H9 (cell line): ENCODE measurements around the gene SPRR3. TPM values are rescaled to one million over a fixed set of nuclear protein-coding genes. Genes with fewer than 3 reads are reported as not detected.

Source experiments
- DNase-seq: peaks from one replicate; pipeline ENCODE4 v3.0.0-alpha.2; 2017
- H2AFZ ChIP-seq: one replicate; pipeline ENCODE4 v1.6.1; 2013; ENCODE audit warnings: mild to moderate bottlenecking, low read length, control low read depth, moderate library complexity
- H2AK5ac ChIP-seq: 2 replicates; pipeline ENCODE4 v1.6.1; 2013; ENCODE audit warnings: low read length, control low read depth, mixed read lengths; ENCODE audit not compliant: insufficient read length
- H2BK120ac ChIP-seq: one replicate; pipeline ENCODE4 v1.6.1; 2013; ENCODE audit warnings: low read depth, mild to moderate bottlenecking, low read length, control low read depth, inconsistent platforms; ENCODE audit not compliant: poor library complexity, severe bottlenecking
- H2BK12ac ChIP-seq: 2 replicates; pipeline ENCODE4 v1.6.1; 2013; ENCODE audit warnings: low read length, control low read depth, mixed read lengths, low read depth; ENCODE audit not compliant: insufficient read length
- H2BK15ac ChIP-seq: 2 replicates; pipeline ENCODE4 v1.6.1; 2013; ENCODE audit warnings: low read depth, low read length, control low read depth
- H2BK20ac ChIP-seq: one replicate; pipeline ENCODE4 v1.6.1; 2013; ENCODE audit warnings: low read depth, mild to moderate bottlenecking, low read length, control low read depth, inconsistent platforms; ENCODE audit not compliant: poor library complexity, severe bottlenecking
- H2BK5ac ChIP-seq: 2 replicates; pipeline ENCODE4 v1.6.1; 2013; ENCODE audit warnings: low read length, control low read depth, mixed read lengths; ENCODE audit not compliant: insufficient read length
- H3K14ac ChIP-seq: 2 replicates; pipeline ENCODE4 v1.6.1; 2013; ENCODE audit warnings: low read length, control low read depth; ENCODE audit not compliant: insufficient read depth
- H3K18ac ChIP-seq: 2 replicates; pipeline ENCODE4 v1.6.1; 2013; ENCODE audit warnings: low read depth, mild to moderate bottlenecking, mixed read lengths, low read length, control low read depth; ENCODE audit not compliant: insufficient read length
- H3K23ac ChIP-seq: 2 replicates; pipeline ENCODE4 v1.6.1; 2013; ENCODE audit warnings: low read length, control low read depth, mixed read lengths, low read depth; ENCODE audit not compliant: insufficient read length
- H3K23me2 ChIP-seq: 2 replicates; pipeline ENCODE4 v1.6.1; 2013; ENCODE audit warnings: low read depth, mild to moderate bottlenecking, mixed read lengths, low read length, control low read depth; ENCODE audit not compliant: insufficient read length, poor library complexity, severe bottlenecking
- H3K27ac ChIP-seq: 2 replicates; pipeline ENCODE4 v1.5.1; 2013; ENCODE audit warnings: low read length, control low read depth, mixed read lengths, low read depth; ENCODE audit not compliant: insufficient read length
- H3K27me3 ChIP-seq: 2 replicates; pipeline ENCODE4 v1.6.1; 2013; ENCODE audit warnings: low read length, control low read depth, inconsistent platforms; ENCODE audit not compliant: insufficient read depth
- H3K4ac ChIP-seq: 2 replicates; pipeline ENCODE4 v1.6.1; 2013; ENCODE audit warnings: low read depth, mild to moderate bottlenecking, control low read depth, inconsistent platforms, low read length, moderate library complexity
- H3K4me1 ChIP-seq: 2 replicates; pipeline ENCODE4 v1.6.1; 2013; ENCODE audit warnings: low read length, control low read depth, inconsistent platforms; ENCODE audit not compliant: insufficient read depth
- H3K4me2 ChIP-seq: 2 replicates; pipeline ENCODE4 v1.6.1; 2013; ENCODE audit warnings: low read length, control low read depth, mixed read lengths; ENCODE audit not compliant: insufficient read length, insufficient read depth
- H3K56ac ChIP-seq: 2 replicates; pipeline ENCODE4 v1.6.1; 2013; ENCODE audit warnings: low read depth, mild to moderate bottlenecking, mixed read lengths, low read length, control low read depth; ENCODE audit not compliant: insufficient read length
- H3K79me1 ChIP-seq: 2 replicates; pipeline ENCODE4 v1.6.1; 2013; ENCODE audit warnings: low read depth, mild to moderate bottlenecking, moderate library complexity, low read length, control low read depth, inconsistent platforms; ENCODE audit not compliant: insufficient read depth, poor library complexity, severe bottlenecking
- H3K79me2 ChIP-seq: 2 replicates; pipeline ENCODE4 v1.6.1; 2013; ENCODE audit warnings: low read length, control low read depth, inconsistent platforms; ENCODE audit not compliant: insufficient read depth
- H3K9ac ChIP-seq: 2 replicates; pipeline ENCODE4 v1.6.1; 2013; ENCODE audit warnings: low read length, control low read depth, mixed read lengths; ENCODE audit not compliant: insufficient read length; ENCODE audit errors: extremely low read depth
- H3K9me3 ChIP-seq: one replicate; pipeline ENCODE4 v1.6.1; 2013; ENCODE audit warnings: low read depth, low read length, inconsistent platforms; ENCODE audit not compliant: control insufficient read depth
- H3T11ph ChIP-seq: one replicate; pipeline ENCODE4 v1.6.1; 2013; ENCODE audit warnings: mild to moderate bottlenecking, low read length, control low read depth, inconsistent platforms
- H4K20me1 ChIP-seq: one replicate; pipeline ENCODE4 v1.6.1; 2013; ENCODE audit not compliant: control insufficient read depth, insufficient read length, insufficient read depth
- H4K5ac ChIP-seq: 2 replicates; pipeline ENCODE4 v1.6.1; 2013; ENCODE audit warnings: low read depth, mild to moderate bottlenecking, mixed read lengths, low read length, control low read depth; ENCODE audit not compliant: insufficient read length
- H4K8ac ChIP-seq: replicated peaks from 2 replicates; pipeline ENCODE4 v1.6.1; 2013; ENCODE audit warnings: low read length, control low read depth, mixed read lengths, low read depth; ENCODE audit not compliant: insufficient read length
- H4K91ac ChIP-seq: 2 replicates; pipeline ENCODE4 v1.6.1; 2013; ENCODE audit warnings: low read depth, mild to moderate bottlenecking, moderate library complexity, mixed read lengths, low read length, control low read depth; ENCODE audit not compliant: insufficient read length
- H3K27ac Mint-ChIP-seq, 3 experiments: 2 replicates in 2 of 3; 3 replicates in 1 of 3; pipeline ENCODE4 v1.8.0; 2020 to 2021; ENCODE audit warnings: mixed read lengths in 3 of 3, mild to moderate bottlenecking in 1 of 3, moderate library complexity in 1 of 3
- H3K27me3 Mint-ChIP-seq: 2 replicates; pipeline ENCODE4 v1.8.0; 2021; ENCODE audit warnings: low read depth, mild to moderate bottlenecking, moderate library complexity, mixed read lengths
- H3K36me3 Mint-ChIP-seq, 3 experiments: 2 replicates in 2 of 3; 3 replicates in 1 of 3; pipeline ENCODE4 v1.8.0; 2020 to 2021; ENCODE audit warnings: low read depth in 3 of 3, mixed read lengths in 3 of 3; ENCODE audit not compliant: insufficient read depth in 1 of 3
- H3K4me1 Mint-ChIP-seq, 2 experiments: 2 replicates each; pipeline ENCODE4 v1.8.0; 2020; ENCODE audit warnings: mixed read lengths in 2 of 2
- H3K4me3 Mint-ChIP-seq, 2 experiments: 2 replicates in 1 of 2; 3 replicates in 1 of 2; pipeline ENCODE4 v1.8.0; 2020 to 2021; ENCODE audit warnings: mild to moderate bottlenecking in 2 of 2, mixed read lengths in 2 of 2, moderate library complexity in 1 of 2
- H3K9me3 Mint-ChIP-seq, 2 experiments: 2 replicates in 1 of 2; 3 replicates in 1 of 2; pipeline ENCODE4 v1.8.0; 2020; ENCODE audit warnings: mild to moderate bottlenecking in 2 of 2, mixed read lengths in 2 of 2, moderate library complexity in 1 of 2
- WGBS: extraction: QIAGEN DNeasy Blood & Tissue Kit; methylation state at CpG from one replicate; pipeline ENCODE4 v1.1.7; 2013; ENCODE audit warnings: missing lambda C conversion rate, low lambda C conversion rate, mixed read lengths; ENCODE audit not compliant: insufficient read length; ENCODE audit errors: extremely low coverage; 5-methylcytosine and 5-hydroxymethylcytosine counted together
- total RNA-seq: library from RNA; stranded (reverse); gene quantifications from 2 replicates; pipeline ENCODE4 v1.2.1, GENCODE V29; 2021
- TF ChIP-seq, protein P1 (sequence below): fragments of 200-600 bp; sonication (generic); conservative IDR thresholded peaks from 3 replicates; pipeline ENCODE4 v1.8.0; 2021; ENCODE audit warnings: antibody characterized with exemption, mild to moderate bottlenecking

Gene SPRR3
- total RNA-seq, 1 experiment from 2014 or later = not detected

- Histone ChIP-seq H2AFZ (no peak overlapping the region), H4K5ac (no peak overlapping the region), H2BK120ac (no peak overlapping the region), H3K4ac (no peak overlapping the region), H3K79me1 (no peaks in the 10 kb centered on the region), H3K9me3 (no peaks in the 10 kb centered on the region), H3K27me3 (no peaks in the 10 kb centered on the region), H2AK5ac (no peak overlapping the region), H3K9ac (no peak overlapping the region), H3K4me2 (no peak overlapping the region), H4K20me1 (no peaks in the 10 kb centered on the region), H2BK12ac (no peak overlapping the region), H2BK20ac (no peak overlapping the region), H3K23ac (no peak overlapping the region), H3K14ac (no peak overlapping the region), H3K4me1 (no peaks in the 10 kb centered on the region), H3T11ph (no peak overlapping the region), H3K79me2 (no peaks in the 10 kb centered on the region), H2BK15ac (no peak overlapping the region), H3K23me2 (no peaks in the 10 kb centered on the region), H2BK5ac (no peak overlapping the region), H3K18ac (no peak overlapping the region), H3K56ac (no peak overlapping the region), H4K91ac (no peak overlapping the region), H3K27ac (no peak overlapping the region), H4K8ac (no peak overlapping the region)
- TF ChIP-seq, protein P1, sequence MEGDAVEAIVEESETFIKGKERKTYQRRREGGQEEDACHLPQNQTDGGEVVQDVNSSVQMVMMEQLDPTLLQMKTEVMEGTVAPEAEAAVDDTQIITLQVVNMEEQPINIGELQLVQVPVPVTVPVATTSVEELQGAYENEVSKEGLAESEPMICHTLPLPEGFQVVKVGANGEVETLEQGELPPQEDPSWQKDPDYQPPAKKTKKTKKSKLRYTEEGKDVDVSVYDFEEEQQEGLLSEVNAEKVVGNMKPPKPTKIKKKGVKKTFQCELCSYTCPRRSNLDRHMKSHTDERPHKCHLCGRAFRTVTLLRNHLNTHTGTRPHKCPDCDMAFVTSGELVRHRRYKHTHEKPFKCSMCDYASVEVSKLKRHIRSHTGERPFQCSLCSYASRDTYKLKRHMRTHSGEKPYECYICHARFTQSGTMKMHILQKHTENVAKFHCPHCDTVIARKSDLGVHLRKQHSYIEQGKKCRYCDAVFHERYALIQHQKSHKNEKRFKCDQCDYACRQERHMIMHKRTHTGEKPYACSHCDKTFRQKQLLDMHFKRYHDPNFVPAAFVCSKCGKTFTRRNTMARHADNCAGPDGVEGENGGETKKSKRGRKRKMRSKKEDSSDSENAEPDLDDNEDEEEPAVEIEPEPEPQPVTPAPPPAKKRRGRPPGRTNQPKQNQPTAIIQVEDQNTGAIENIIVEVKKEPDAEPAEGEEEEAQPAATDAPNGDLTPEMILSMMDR = no peak
- WGBS = no CpG with 5 or more reads among the region's 7 CpGs
- no peak overlapping the region for H3K27ac Mint-ChIP-seq
- H3K36me3 Mint-ChIP-seq = no peaks in the 10 kb centered on the region
- H3K9me3 Mint-ChIP-seq = peaks cover 4 to 20% of the 10 kb centered on the region in 2 experiments
- no peaks in the 10 kb centered on the region for H3K4me1 Mint-ChIP-seq
- no peak for DNase-seq
- H3K4me3 Mint-ChIP-seq = no peak overlapping the region
- H3K27me3 Mint-ChIP-seq = peaks cover 4% of the 10 kb centered on the region
Measured at GRCh38 chr1:152967201-152967600, 34.3 kb upstream of the SPRR3 start.
